A549 (cell line): Measurements from ENCODE around the gene ZC3H18. TPM values are rescaled to one million over a fixed set of nuclear protein-coding genes. Genes with fewer than 3 reads are reported as not detected.
A peak's percentile ranks its signal among the peaks of the same experiment; 100 is the strongest.

Experiments
- ATAC-seq, 2 experiments: fragments of 200-7000 bp in 1 of 2; fragments of >200 bp in 1 of 2; cut with Nextera tagmentation in 1 of 2; cut with Tn5 transposase in 1 of 2; 3 replicates each; pipeline versions ENCODE4 v1.8.0 to v1.9.1; 2018 to 2020; ENCODE audit warnings: mild to moderate bottlenecking in 1 of 2, moderate library complexity in 1 of 2
- CTCF ChIA-PET: fragments of 300-600 bp; sonication (Branson Sonifier 250); formaldehyde crosslinking; extraction: SDS; loops from one replicate; lab custom pipeline; 2021; ENCODE audit warnings: antibody characterized with exemption, inconsistent platforms; lab: Yijun Ruan, JAX
- POLR2A ChIA-PET: fragments of 350-600 bp; formaldehyde crosslinking; extraction: SDS; loops from one replicate; lab custom pipeline; 2021; ENCODE audit warnings: antibody characterized with exemption, inconsistent platforms; lab: Yijun Ruan, JAX
- DNase-seq, 2 experiments: peaks; one replicate each; pipeline versions ENCODE4 v3.0.0 to v3.0.0-alpha.2; 2011 to 2016; ENCODE audit warnings: low read depth in 1 of 2, low spot score in 1 of 2
- FAIRE-seq: peaks from 2 replicates; lab custom pipeline; 2011; peaks lifted over from hg19 to GRCh38; lab: Jason Lieb, UNC
- H3K27ac ChIP-seq, 2 experiments: fragments of >200 bp; sonication (Bioruptor Twin); formaldehyde crosslinking; 3 replicates each; pipeline ENCODE4 v1.5.1; 2016 to 2017
- H3K4me1 ChIP-seq: fragments of >200 bp; sonication (Bioruptor Twin); formaldehyde crosslinking; 3 replicates; pipeline ENCODE4 v1.6.1; 2016
- H3K4me2 ChIP-seq: fragments of >200 bp; sonication (Bioruptor Twin); formaldehyde crosslinking; 3 replicates; pipeline ENCODE4 v1.6.1; 2016
- H3K4me3 ChIP-seq: fragments of >200 bp; sonication (Bioruptor Twin); formaldehyde crosslinking; 3 replicates; pipeline ENCODE4 v1.5.1; 2016
- H3K9me3 ChIP-seq: fragments of >200 bp; sonication (Bioruptor Twin); formaldehyde crosslinking; 3 replicates; pipeline ENCODE4 v1.6.1; 2016
- BHLHE40 ChIP-seq: IDR thresholded peaks from 2 replicates; pipeline ENCODE4 v1.6.1; 2012; ENCODE audit warnings: low read depth, low read length, inconsistent platforms
- FOXS1 ChIP-seq: fragments of 250-450 bp; sonication (Bioruptor Pico); IDR thresholded peaks from 2 replicates; pipeline ENCODE4 v1.5.0; 2020; ENCODE audit warnings: mild to moderate bottlenecking, moderate library complexity
- GATA3 ChIP-seq: IDR thresholded peaks from 2 replicates; pipeline ENCODE4 v1.6.1; 2012; ENCODE audit warnings: borderline replicate concordance
- HMGXB4 ChIP-seq: fragments of 250-450 bp; sonication (Bioruptor Pico); IDR thresholded peaks from 2 replicates; pipeline ENCODE4 v1.5.0; 2021; ENCODE audit warnings: mild to moderate bottlenecking, moderate library complexity, borderline replicate concordance
- JUN ChIP-seq, 2 experiments: fragments of >200 bp; sonication (Bioruptor Twin); formaldehyde crosslinking; IDR thresholded peaks; 2 replicates in 1 of 2; 3 replicates in 1 of 2; pipeline ENCODE4 v1.6.1; 2016 to 2017
- JUNB ChIP-seq: fragments of >200 bp; sonication (Bioruptor Twin); formaldehyde crosslinking; IDR thresholded peaks from 2 replicates; pipeline ENCODE4 v1.6.1; 2016
- KDM1A ChIP-seq: fragments of 200-600 bp; sonication (generic); IDR thresholded peaks from 2 replicates; pipeline ENCODE4 v1.6.1; 2016; ENCODE audit warnings: low read depth, mild to moderate bottlenecking
- KDM5A ChIP-seq: fragments of 200-600 bp; sonication (generic); IDR thresholded peaks from 2 replicates; pipeline ENCODE4 v1.6.1; 2016; ENCODE audit warnings: antibody characterized with exemption, mild to moderate bottlenecking
- NFE2L2 ChIP-seq: fragments of 150-350 bp; conservative IDR thresholded peaks from 2 replicates; pipeline ENCODE4 v1.6.1; 2014; ENCODE audit warnings: low read length
- NPAS2 ChIP-seq: fragments of 250-450 bp; sonication (Bioruptor Pico); IDR thresholded peaks from 2 replicates; pipeline ENCODE4 v1.8.0; 2022; ENCODE audit warnings: mild to moderate bottlenecking, moderate library complexity, borderline replicate concordance
- NR3C1 ChIP-seq: fragments of >200 bp; sonication (Bioruptor Twin); formaldehyde crosslinking; IDR thresholded peaks from 3 replicates; pipeline ENCODE4 v1.6.1; 2017
- RAD21 ChIP-seq, 2 experiments: fragments of >200 bp in 1 of 2; sonication (Bioruptor Twin) in 1 of 2; formaldehyde crosslinking in 1 of 2; IDR thresholded peaks in 1 of 2; conservative IDR thresholded peaks in 1 of 2; 2 replicates in 1 of 2; 3 replicates in 1 of 2; pipeline ENCODE4 v1.6.1; 2012 to 2018; ENCODE audit warnings: inconsistent platforms in 1 of 2
- RFX5 ChIP-seq: fragments of 450-650 bp; IDR thresholded peaks from 2 replicates; pipeline ENCODE4 v1.7.1; 2014; ENCODE audit warnings: antibody characterized with exemption, mild to moderate bottlenecking, moderate library complexity
- SMC3 ChIP-seq: fragments of >200 bp; sonication (Bioruptor Twin); formaldehyde crosslinking; IDR thresholded peaks from 3 replicates; pipeline ENCODE4 v1.6.1; 2018; ENCODE audit warnings: inconsistent platforms
- ZC3H11A ChIP-seq: fragments of 450-650 bp; IDR thresholded peaks from 2 replicates; pipeline ENCODE4 v1.6.1; 2014; ENCODE audit warnings: antibody characterized with exemption, mild to moderate bottlenecking
- ZFP36 ChIP-seq: fragments of 450-650 bp; IDR thresholded peaks from 2 replicates; pipeline ENCODE4 v1.6.1; 2014; ENCODE audit warnings: borderline replicate concordance; ENCODE audit not compliant: partially characterized antibody
- ZSCAN20 ChIP-seq: fragments of 250-450 bp; sonication (Bioruptor Pico); IDR thresholded peaks from 2 replicates; pipeline ENCODE4 v1.8.0; 2022; ENCODE audit warnings: mild to moderate bottlenecking, moderate library complexity
- WGBS: methylation state at CpG from one replicate; pipeline ENCODE4 v1.1.6; 2017; ENCODE audit errors: missing lambda C conversion rate; 5-methylcytosine and 5-hydroxymethylcytosine counted together
- polyA plus RNA-seq, 4 experiments: library from polyadenylated mRNA; depleted of rRNA in 3 of 4; stranded (reverse); fragments of >200 nt; fragmentation: RNase III in 1 of 4; extraction: RNeasy Plus Mini Kit Qiagen cat#74134 plus additional on column Dnase treatment in 1 of 4; gene quantifications; 2 replicates in 3 of 4; 3 replicates in 1 of 4; pipeline ENCODE4 v1.2.3, GENCODE V29; 2011 to 2017
- TF ChIP-seq, protein P1 (sequence below): fragments of >200 bp; sonication (Bioruptor Twin); formaldehyde crosslinking; IDR thresholded peaks from 3 replicates; pipeline ENCODE4 v1.5.1; 2016
- TF ChIP-seq, protein P2 (sequence below): fragments of >200 bp; sonication (Bioruptor Twin); formaldehyde crosslinking; IDR thresholded peaks from 2 replicates; pipeline ENCODE4 v1.6.1; 2016

Gene ZC3H18
- polyA plus RNA-seq, 2 of the 4 experiments (the other 2 are of a cell fraction): 21.1 to 48.2 TPM

DNA sequence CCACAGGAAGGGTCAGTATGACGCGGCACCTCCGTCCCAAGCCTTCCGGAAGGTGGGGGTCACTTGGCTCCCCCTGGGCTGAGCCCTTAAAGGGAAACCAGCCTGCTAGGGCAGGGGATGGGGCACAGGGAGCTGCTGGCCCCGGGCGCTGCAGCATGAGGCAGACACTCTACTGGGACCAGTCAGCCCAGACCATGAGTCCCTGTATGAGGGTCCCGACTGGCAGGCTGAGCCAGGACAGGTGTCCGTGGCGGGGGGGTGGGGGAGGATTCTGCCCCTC lies 43.4 kb upstream of the ZC3H18 start:
- no peak overlapping the region for H3K4me3 ChIP-seq
- ATAC-seq (peak in 1 of 2 experiments; percentile 23; a peak in 3 of 6 replicates), FAIRE-seq (no peak), DNase-seq (no peak)
- TF ChIP-seq KDM1A (no peak), GATA3 (no peak)
- no CpG with 5 or more reads among the region's 9 CpGs for WGBS
- H3K4me2 ChIP-seq: no peak overlapping the region
- peaks cover 4% of the 10 kb centered on the region; the same call in 1 of the 3 replicates for H3K4me1 ChIP-seq
- H3K9me3 ChIP-seq: no peaks in the 10 kb centered on the region
- H3K27ac ChIP-seq: peak overlapping the region in 1 of 2 experiments; percentile 76; a peak in 2 of 6 replicates
- CTCF ChIA-PET: interaction anchor here (0.6 to 0.7 kb wide), 2 partner anchors 17 to 69 kb away, joined by 3 read pairs; no protein-coding TSS in a partner anchor
- POLR2A ChIA-PET: no interaction called here

DNA sequence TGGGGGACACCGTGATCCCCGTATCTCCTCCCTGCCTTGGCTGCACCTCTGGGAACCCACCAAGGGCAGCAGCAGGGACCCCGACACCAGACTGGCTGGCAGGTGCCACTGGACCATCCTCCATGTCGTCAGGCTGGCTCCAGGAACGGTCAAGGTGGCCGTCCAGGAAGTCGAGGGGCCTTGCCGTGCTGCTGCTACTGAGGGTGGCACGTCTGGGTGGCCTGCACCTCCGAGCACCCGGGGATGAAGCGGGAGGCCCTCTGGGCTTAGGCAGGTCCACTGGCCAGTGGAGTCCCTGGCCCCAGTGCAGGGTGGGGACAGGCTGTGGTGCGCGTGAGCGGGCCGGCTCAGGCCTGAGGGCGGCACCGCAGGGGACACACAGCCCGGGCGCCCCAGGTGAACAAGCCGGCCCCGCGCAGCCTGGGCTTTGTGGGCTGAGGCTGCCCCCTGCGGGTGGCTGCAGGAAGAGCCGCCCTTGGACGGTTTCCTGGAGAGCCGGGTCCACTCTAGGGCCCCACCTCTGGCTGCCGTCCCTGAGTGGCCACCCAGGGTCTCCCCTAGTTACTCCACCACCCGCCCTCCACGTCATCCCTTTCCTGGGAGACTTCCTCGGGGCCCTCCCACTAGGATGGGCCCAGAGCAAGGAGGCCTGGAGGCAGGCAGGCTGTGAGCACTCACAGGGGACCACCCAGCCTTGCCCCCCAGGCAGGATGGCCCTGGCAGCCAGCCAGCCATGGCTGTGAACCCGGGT lies 42.8 kb upstream of the ZC3H18 start:
- Histone ChIP-seq H3K4me1 (peaks cover 4% of the 10 kb centered on the region; the same call in 1 of the 3 replicates), H3K4me2 (no peak overlapping the region), H3K9me3 (no peaks in the 10 kb centered on the region), H3K27ac (peak overlapping the region in 1 of 2 experiments; percentile 76; a peak in 3 of 6 replicates), H3K4me3 (no peak overlapping the region)
- DNase-seq: peak; percentile 57 to 78
- no peak for FAIRE-seq
- ChIA-PET CTCF (interaction anchor here (0.7 to 1.1 kb wide), 3 partner anchors 17 to 84 kb away, joined by 3 read pairs; no protein-coding TSS in a partner anchor), POLR2A (no interaction called here)
- 0% methylated on average over 4 of the region's 32 CpGs for WGBS
- ATAC-seq: peak; percentile 53 to 89
- no peak for TF ChIP-seq ZSCAN20 (CRISPR knock-in tag)
- TF ChIP-seq RAD21 (conservative IDR thresholded peaks at IDR 0.05 in 1 of 2, IDR thresholded peaks at IDR 0.05 in 1 of 2): peak; percentile 93
- no peak for TF ChIP-seq KDM5A
- TF ChIP-seq, protein P1, sequence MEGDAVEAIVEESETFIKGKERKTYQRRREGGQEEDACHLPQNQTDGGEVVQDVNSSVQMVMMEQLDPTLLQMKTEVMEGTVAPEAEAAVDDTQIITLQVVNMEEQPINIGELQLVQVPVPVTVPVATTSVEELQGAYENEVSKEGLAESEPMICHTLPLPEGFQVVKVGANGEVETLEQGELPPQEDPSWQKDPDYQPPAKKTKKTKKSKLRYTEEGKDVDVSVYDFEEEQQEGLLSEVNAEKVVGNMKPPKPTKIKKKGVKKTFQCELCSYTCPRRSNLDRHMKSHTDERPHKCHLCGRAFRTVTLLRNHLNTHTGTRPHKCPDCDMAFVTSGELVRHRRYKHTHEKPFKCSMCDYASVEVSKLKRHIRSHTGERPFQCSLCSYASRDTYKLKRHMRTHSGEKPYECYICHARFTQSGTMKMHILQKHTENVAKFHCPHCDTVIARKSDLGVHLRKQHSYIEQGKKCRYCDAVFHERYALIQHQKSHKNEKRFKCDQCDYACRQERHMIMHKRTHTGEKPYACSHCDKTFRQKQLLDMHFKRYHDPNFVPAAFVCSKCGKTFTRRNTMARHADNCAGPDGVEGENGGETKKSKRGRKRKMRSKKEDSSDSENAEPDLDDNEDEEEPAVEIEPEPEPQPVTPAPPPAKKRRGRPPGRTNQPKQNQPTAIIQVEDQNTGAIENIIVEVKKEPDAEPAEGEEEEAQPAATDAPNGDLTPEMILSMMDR: peak; percentile 91
- no peak for TF ChIP-seq FOXS1 (CRISPR knock-in tag)
- peak; percentile 88 for TF ChIP-seq SMC3
- no peak for TF ChIP-seq HMGXB4 (CRISPR knock-in tag)
- no peak for TF ChIP-seq JUNB
- TF ChIP-seq RFX5: no peak
- no peak; a peak in 1 of 5 replicates for TF ChIP-seq JUN (IDR thresholded peaks at IDR 0.05)
- no peak for TF ChIP-seq BHLHE40
- no peak for TF ChIP-seq NPAS2 (CRISPR knock-in tag)
- TF ChIP-seq ZC3H11A: no peak

DNA sequence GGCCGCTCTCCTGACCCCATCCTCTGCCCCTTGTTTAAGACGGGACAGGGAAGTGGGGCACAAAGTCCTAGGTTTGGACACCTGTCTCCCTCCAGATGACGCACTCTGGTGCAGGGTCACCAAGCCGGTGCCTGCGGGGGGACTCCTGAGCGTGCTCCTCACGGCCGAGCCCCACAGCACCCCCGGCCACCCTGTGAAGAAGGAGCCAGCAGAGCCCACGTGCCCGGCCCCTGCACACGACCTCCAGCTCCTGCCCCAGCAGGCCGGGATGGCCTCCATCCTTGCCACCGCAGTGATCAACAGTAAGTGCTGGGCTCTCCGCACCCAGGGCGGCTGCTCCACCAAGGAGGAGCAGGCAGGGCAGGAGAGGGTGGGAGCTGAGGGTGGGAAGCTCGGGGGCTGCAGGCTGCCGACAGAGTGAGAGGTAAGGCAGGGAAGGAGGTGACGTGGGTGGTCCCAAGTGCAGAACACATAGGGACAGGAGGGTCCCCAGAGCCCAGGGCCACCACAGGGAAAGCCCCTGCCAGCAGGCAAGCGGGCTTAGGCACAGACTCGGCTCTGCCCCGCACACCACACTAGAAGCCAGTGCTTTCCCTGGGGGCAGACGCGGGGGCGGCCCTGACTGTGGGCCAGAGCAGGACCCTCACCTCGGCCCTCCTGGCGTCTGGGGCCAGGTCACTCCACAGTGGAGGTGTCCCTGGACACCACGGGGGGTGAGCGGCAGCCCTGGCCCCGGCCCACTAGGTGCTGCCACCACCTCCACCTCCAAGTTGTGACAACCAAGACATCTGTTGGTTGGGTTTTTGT lies 42.1 kb upstream of the ZC3H18 start:
- no peak overlapping the region for H3K4me2 ChIP-seq
- no peaks in the 10 kb centered on the region for H3K9me3 ChIP-seq
- ChIA-PET POLR2A (no interaction called here), CTCF (interaction anchor here (1.0 to 1.1 kb wide), 2 partner anchors 83 to 85 kb away, joined by 3 read pairs; no protein-coding TSS in a partner anchor)
- FAIRE-seq: no peak
- TF ChIP-seq NR3C1 (no peak), JUN (IDR thresholded peaks at IDR 0.05) (no peak), ZFP36 (no peak), NFE2L2 (no peak), FOXS1 (CRISPR knock-in tag) (no peak)
- TF ChIP-seq, protein P2, sequence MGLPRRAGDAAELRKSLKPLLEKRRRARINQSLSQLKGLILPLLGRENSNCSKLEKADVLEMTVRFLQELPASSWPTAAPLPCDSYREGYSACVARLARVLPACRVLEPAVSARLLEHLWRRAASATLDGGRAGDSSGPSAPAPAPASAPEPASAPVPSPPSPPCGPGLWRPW: no peak
- ATAC-seq: no peak
- DNase-seq: no peak
- 64% methylated on average over 22 of the region's 30 CpGs for WGBS
- no peak overlapping the region for H3K4me3 ChIP-seq
- peaks cover 4% of the 10 kb centered on the region; the same call in 1 of the 3 replicates for H3K4me1 ChIP-seq
- peak overlapping the region in 1 of 2 experiments; percentile 59; a peak in 2 of 6 replicates for H3K27ac ChIP-seq
